Epithelial cell of esophagus (primary cell): ENCODE data around the gene ANKRD52.
A peak's percentile ranks its signal among the peaks of the same experiment; 100 is the strongest.

Experiments used
- DNase-seq: peaks from one replicate; pipeline ENCODE4 v3.0.0; 2010; ENCODE audit warnings: low read depth
- H3K4me3 ChIP-seq: 2 replicates; pipeline ENCODE4 v1.5.1; 2011; ENCODE audit warnings: mild to moderate bottlenecking, low read length, control low read depth
- TF ChIP-seq, protein P1 (sequence below): IDR thresholded peaks from 2 replicates; pipeline ENCODE4 v1.5.1; 2011; ENCODE audit warnings: low read depth, mild to moderate bottlenecking, low read length, control low read depth, inconsistent platforms; ENCODE audit not compliant: insufficient read depth; ENCODE audit errors: missing control alignments

ANKRD52 gene

DNA sequence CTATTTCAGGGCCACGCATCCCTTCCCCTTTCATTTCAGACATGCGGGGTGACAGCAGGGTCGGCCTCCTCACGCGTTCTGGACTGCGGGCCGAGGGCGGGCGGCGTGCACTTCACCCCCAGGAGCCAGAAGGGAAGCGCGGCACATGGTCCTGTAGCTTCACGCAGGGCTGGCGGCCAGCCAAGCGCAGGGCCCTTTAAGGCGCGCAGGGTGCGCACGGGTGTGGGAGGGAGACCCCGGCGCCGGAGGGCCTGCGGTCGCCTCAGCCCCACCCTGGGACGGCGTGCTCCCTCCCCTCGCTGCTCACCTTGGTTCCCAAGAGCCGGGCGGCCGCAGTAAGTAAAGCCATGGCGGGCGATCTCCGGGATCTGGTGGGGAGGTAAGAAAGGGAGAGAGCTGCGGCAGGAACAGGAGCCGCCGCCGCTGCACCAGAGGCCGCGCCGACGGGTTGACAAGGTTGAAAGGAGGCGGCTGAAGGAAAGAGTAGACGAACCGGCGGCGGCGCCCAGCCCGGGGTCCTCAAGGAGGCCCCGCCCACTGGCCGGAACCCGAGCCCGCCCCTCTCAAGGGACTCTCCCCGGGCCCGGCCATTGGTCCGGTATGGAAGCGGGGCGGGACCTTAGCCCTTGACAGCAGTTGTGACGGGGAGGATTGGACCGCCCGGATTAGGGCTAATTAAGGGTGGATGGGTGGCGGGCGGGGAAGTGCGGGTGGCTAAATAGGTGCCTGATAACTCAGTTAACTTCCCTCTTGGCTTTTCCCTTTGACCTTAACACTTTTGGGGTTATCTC, 41.9 kb upstream of the ANKRD52 start, which contains the start of gene CS:
Gene CS, minus strand, starts transcription at position 478 of the 791 bp plus-strand sequence. Its CDS starts 129 bp downstream, at position 349.
- TF ChIP-seq, protein P1, sequence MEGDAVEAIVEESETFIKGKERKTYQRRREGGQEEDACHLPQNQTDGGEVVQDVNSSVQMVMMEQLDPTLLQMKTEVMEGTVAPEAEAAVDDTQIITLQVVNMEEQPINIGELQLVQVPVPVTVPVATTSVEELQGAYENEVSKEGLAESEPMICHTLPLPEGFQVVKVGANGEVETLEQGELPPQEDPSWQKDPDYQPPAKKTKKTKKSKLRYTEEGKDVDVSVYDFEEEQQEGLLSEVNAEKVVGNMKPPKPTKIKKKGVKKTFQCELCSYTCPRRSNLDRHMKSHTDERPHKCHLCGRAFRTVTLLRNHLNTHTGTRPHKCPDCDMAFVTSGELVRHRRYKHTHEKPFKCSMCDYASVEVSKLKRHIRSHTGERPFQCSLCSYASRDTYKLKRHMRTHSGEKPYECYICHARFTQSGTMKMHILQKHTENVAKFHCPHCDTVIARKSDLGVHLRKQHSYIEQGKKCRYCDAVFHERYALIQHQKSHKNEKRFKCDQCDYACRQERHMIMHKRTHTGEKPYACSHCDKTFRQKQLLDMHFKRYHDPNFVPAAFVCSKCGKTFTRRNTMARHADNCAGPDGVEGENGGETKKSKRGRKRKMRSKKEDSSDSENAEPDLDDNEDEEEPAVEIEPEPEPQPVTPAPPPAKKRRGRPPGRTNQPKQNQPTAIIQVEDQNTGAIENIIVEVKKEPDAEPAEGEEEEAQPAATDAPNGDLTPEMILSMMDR, result no peak
- peak within 1 kb of the TSS; percentile 77 for H3K4me3 ChIP-seq
- DNase-seq, result peak; percentile 99

DNA sequence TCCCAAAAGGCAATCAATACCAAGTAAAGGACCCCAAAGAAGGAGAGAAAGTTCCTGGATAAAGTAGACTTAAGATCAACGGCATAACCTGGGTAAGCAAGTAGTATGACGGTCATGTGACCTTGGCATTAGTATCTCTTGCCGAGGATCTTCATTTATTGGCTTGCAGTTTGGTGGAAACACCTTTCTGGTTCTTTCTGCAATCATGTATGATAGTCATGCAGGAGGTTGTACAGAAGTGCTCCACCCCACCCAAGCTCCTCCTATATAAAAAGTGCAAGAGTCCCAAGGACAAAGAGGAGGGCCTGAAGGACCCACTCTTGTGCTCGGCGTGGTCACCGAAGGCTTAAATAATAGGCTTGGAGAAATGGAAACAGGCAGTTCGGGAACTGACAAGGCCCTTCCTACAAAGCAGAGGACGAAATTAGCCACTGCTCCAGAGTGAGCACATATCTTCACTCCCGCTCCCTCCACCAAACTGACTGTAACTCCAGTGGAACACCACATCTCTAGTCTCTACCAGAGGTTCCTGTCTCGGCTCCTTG, 41.2 kb upstream of the ANKRD52 start:
- TF ChIP-seq, protein P1, result no peak
- DNase-seq, result peak; percentile 65
- peak overlapping the region; percentile 77 for H3K4me3 ChIP-seq

DNA sequence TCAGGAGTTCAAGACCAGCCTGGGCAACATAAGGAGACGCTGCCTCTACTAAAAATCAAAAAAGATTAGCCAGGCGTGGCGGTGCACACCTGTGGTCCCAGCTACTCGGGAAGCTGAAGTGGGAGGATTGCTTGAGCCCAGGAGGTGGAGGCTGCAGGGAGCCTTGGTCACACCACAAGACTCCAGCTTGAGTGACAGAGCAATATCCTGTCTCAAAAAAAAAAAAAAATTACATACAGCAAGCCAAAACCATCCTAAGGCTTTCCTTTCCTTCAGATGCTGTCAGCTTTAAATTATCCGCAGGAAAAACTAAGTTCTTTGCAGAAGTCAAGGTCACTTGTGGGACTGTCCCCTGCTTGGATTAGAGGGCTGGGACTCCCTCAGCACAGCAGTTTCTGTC, 40.6 kb upstream of the ANKRD52 start:
- H3K4me3 ChIP-seq, result peak overlapping the region; percentile 77
- DNase-seq, result no peak
- TF ChIP-seq, protein P1, result no peak

DNA sequence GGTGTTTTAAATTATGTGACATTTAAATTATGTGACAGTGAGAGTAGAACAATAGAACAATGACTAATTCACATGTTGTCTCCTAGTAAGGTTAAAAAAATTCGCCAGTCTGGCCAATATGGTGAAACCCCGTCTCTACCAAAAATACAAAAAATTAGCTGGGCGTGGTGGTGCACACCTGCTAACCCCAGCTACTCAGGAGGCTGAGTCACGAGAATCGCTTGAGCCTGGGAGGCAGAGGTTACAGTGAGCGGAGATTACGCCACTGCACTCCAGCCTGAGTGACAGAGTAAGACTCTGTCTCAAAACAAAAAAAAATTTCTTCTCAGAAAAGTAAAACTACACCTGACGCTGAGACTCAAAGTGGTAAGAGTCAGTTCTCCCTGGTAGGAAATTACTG, 39.2 kb upstream of the ANKRD52 start:
- DNase-seq, result peak; percentile 22
- TF ChIP-seq, protein P1, result no peak
- no peak overlapping the region for H3K4me3 ChIP-seq

DNA sequence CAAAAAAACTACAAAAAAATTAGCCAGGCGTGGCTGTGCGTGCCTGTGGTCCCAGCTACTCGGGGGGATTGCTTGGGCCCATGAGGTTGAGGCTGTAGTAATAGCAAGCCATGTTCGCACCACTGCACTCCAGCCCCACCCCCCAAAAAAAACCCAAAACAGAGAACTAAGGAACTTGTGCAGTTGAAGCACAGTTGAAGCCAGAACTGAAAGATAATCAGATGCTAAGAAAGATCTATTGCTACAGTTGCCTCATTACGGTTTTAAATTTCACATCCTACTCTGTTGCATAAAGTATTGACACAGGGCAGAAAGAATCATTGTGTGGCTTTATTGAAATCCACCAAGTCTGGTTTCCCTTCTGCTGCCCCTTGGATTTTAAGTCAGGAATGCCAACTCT, 38.1 kb upstream of the ANKRD52 start:
- DNase-seq, result no peak
- H3K4me3 ChIP-seq, result no peak overlapping the region
- TF ChIP-seq, protein P1, result no peak

DNA sequence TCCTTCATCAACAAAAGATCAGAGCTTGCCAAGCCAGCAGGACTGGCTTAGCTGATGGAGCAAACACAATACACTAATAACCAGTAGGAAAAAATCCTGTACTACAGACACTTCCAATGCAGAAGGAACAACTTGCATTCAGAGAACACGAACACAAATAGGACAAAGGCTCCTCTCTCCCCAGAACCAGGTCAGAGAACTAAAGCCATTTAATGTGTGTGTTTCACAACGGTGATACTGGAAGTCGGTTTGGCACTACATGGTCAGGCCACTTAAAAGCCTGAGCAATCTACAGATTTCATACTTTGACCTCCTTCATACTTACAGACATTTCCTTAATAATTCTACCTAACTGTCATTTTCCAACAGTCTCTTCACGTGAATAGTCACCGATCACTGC, 35.6 kb upstream of the ANKRD52 start:
- DNase-seq, result no peak
- H3K4me3 ChIP-seq, result no peak overlapping the region
- TF ChIP-seq, protein P1, result no peak

DNA sequence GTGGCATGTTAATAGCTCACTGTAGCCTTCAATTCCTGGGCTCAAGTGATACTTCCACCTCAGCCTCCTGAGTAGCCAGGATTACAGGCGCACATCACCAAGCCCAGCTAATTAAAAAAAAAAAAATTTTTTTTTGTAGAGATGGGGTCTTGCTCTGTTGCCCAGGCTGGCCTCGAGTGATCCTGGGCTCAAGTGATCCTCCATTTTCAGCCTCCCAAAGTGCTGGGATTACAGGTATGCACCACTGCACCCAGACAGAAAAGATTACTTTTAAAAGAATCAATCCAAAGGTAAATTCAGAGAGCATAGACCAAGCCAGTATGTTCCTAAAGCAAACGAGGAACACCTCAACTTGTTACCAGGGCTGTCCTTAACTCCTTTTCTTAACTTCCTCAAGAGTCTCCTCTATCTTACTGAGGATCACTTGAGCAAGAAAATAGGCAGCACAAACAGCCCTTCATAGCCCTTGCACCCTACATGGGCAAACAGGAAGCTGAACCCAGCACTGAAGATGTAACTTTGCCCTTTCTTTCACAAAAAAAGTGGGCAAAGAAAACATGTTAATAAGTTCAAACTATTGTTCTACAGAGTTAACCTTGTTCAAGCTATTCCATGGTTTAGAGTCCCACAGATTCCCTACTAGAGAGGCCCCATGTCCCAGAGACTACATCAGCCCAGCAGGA, 30.7 kb upstream of the ANKRD52 start:
- no peak overlapping the region for H3K4me3 ChIP-seq
- TF ChIP-seq, protein P1, result no peak
- no peak for DNase-seq
